ENCODE measurements around the gene POLR2M.

DNA sequence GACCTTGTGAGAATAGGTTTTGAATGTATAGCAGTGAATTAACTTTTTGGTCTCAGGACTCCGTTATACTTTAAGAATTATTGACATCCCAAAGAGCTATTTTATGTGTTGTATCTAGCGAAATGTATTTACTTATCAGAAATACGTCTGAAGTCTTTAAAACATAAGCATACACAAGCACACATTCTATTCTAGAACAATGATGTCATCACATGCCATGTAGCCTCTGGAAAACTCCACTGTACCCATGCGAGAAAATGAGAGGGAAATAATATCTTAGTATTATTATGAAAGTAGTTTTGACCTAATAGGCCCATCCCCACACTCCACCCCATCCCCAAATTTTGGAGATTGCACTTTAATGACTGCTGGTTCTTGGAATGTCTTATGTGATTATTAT is 1.5 kb downstream of the POLR2M start:
- TF ChIP-seq POLR2A (IDR thresholded peaks at IDR 0.05) = no peak
- TF ChIP-seq CTCF (IDR thresholded peaks at IDR 0.05) = no peak
